Activated CD4-positive, alpha-beta T cell treated with anti-CD3 and anti-CD28 coated beads, Interleukin-2, Interleukin-6, amounts not matched to agents 100 ng/mL and 50 ng/mL, durations not matched to agents 16 hours and 8 hours (primary cell): ENCODE results near the gene RHEBL1.

ENCODE experiments used
- DNase-seq: peaks from one replicate; pipeline ENCODE4 v3.0.0-alpha.2; 2020

The RHEBL1 gene

GRCh38 chr12:49034286-49034622 lies 35.5 kb downstream of the RHEBL1 start:
- DNase-seq, result no peak

DNA sequence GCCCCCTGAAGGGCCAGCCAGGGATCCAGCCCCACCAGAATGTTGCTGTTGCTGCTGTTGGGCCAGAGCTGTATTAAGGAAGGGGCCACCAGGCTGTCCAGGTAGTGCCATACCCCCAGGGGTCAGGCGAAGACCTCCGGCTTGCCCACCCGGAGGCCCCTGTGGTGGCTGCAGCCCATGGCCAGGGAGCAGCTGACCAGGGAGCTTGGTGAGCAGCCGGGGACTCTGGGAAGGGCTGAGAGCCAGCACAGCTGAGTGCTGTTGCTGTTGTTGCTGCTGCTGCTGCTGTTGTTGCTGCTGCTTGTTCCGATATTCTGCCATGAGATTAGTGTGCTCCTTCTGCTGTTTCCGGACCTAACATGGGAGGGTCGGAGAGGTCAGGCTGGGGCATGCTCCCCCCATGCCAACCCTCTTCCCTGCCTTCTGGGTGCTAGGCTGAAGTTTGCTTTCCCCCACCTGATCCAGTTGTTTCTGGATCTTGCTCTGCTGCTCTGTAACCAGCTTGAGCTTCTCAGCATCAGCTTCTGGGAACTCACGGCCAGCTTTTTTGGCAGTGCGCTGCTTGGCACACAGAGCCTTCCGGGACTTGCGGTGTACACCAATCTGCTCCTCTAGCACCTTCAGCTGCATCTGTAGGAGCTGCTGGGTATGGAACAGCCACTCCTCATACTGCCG lies 36.0 kb downstream of the RHEBL1 start:
- DNase-seq, result no peak

- no peak for DNase-seq
These were observed 36.9 kb downstream of the RHEBL1 start for GRCh38 chr12:49032679-49033447.

DNA sequence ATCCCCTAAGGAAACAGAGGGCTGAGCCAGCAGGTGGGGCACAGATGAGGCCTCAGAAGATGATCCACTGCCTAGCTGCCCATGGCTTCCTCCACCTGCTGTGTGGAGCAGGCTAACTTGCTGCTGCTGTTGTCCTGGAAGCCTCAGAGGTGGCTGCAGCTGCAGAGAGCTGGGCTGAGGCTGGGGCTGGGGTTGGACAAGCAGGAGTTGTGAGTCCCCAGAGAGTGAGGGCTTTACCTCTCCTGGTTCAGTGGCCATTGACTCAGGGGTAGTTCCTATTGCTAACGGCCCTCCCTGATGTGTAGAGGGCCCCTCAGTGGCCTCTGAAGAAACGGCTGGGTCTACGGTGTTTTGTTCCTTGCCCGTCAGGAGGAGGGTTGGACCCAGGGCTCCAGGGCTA lies 37.5 kb downstream of the RHEBL1 start:
- no peak for DNase-seq

DNA sequence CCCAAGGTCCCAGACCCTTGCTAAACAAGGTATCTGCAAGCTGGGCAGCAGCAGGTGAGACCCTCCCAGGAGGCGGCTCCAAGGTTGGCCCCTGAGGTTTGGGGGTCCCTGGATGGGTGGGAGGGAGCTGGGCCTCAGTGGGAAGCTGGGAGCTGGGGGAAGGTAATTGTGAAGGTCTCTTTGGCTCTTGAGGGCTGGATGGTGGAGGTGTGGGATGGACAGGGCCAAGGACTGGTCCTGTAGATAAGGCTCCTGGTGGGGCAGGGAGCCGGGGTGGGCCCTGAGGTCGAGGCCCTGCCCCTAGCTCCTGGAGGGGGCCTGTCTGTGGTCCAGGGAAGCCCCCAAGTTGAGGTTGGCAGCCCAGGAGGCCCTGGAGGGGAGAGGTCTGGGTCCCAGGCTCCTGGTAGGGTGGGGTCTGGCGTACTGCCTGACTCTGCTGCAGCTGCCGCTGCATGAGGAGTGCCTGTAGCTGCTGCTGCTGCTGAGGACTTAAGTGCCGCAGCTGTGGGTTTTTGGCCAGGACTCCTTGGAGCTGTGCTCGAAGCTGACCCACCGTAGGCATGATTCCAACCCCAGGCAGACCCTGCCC lies 38.1 kb downstream of the RHEBL1 start:
- no peak for DNase-seq

DNA sequence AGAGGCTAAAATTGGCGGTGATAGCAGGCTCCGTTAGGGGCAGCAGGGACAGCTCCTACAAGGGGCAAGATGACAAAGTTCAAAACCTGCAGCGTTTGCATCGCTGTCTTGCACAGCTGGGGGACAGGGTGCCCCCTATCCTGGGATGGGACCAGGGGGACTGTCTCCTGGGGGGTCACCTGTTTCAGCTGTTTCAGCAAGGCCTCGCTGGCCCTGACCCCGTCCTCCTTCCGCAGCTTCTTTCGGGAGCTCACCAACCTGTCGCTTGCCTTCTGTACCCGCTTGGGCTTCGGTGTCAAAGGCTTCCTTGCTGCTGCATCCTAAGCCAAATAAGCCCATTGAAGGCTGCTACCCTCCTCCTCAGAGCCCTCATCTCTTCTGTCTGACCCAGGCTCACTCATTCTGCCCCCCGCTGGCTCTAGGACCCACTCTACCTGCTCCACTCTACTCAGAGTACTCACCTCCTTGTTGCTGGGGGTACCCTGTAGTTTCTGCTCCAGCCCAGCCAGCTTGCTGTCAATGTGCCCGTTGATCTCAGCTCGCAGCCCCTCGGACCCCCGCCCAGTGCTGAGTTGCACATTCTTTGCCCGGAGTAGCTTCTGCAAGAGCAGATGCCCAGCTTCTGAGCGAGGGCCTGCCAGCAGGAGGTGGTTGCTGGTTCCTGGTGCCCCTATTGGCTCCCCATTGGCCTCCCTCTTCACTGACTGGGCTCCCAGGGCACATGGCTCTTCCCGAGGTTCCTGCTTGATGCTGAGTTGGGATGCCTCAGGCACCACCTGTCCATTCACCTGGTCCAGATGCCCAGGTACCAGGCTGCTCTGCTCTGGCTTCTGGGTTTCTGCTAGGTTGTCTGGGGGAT lies 38.8 kb downstream of the RHEBL1 start:
- DNase-seq, result no peak

GRCh38 chr12:49030119-49030518 lies 39.7 kb downstream of the RHEBL1 start:
- no peak for DNase-seq

DNA sequence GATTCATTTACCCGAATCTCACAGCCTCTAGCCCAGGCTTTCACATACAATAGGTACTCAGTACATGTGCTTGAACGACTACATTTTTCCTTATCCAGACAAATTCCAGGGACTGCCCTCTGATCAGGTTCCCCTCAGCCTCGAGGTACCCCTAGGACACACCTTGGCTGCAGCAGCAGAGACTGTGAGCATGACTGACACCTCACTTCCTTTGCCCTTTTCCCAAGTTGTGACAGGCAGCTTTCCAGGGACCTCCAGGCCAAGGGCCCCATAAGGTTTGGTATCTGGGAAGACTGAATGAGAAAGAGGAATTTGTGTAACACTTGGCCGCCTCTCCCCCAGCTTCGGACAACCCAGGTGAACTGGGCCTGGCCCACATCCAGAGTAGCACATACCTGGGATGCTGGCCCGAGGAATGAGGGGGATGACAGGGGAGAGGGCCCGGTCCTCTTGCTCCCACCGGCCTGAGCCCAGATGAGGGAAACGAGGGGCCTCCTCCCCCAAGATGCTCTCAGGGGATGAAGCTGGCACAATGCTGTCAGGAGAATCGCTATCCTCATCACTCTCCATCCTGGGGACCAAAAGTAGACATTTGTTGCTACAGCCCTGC lies 41.0 kb downstream of the RHEBL1 start:
- no peak for DNase-seq

DNA sequence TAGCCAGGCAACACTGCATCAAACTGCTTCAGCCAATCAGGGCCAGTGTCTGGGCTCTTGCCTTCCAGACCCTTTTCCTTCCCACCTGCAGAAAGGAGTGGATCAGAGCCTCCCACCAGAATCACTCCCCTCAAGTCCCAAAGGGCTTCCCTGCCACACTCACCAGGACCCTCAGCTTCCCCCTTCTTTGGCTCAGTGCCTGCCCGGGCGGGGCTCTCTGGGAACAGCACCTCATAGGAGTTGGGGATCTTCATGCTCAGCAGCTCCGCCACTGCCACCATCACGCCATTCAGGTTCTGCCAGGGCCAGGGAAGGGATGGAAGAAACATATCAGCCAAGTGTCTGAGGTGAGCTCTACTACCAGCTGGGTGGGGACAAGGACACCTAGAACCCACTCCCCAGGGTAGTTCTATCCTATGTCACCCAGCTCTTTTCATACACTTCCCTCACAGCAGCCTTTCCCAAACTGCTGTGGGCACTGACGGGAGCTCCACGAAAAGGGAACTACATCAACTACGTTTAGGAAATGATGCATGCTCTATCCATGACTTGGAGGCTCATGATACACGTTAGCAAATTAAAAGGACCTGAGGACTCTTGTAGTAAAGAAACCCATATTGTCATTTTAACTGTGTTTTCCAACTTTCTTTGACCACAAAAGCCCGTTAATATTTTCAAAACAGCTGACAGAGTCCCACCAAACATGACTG lies 41.8 kb downstream of the RHEBL1 start:
- no peak for DNase-seq

GRCh38 chr12:49026678-49027480 lies 42.9 kb downstream of the RHEBL1 start:
- no peak for DNase-seq

GRCh38 chr12:49026101-49026500 lies 43.7 kb downstream of the RHEBL1 start:
- no peak for DNase-seq

DNA sequence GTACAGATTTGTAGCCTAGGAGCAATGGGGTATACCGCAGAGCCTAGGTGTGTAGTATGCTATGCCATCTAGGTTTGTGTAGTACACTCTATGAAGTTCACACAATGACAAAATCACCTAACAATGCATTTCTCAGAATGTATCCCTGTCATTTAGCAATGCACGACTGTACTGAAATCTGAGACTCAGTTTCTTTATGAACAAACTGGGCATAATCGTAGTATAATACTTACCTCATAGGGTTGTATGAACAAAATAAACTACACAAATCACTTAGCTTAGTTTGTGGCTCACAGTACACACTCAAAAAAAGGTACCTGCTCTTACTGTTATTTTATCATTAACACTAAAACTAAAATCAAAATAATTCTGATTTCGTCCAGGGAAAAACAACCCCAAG lies 44.3 kb downstream of the RHEBL1 start:
- peak; percentile 13 for DNase-seq

GRCh38 chr12:49024543-49024942 lies 45.2 kb downstream of the RHEBL1 start:
- no peak for DNase-seq

DNA sequence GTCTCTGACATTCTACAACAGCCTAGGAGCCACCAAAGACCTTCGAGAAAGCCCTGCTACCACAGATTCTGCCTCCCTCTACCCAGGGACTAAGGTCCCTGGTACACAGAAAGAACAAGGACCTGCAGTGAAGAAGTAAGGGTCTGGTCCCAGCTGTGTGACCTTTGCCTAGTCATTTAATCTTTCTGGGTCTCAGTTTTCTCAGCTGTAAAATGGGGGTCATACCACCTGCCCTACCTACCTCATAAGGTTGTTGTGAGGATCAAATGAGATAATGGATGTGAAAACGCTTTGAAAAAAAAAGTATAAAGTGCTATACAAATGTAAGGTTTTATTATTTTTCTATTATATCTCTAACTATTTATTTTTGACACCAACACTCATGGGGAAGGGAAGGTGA lies 46.0 kb downstream of the RHEBL1 start:
- DNase-seq, result no peak

GRCh38 chr12:49022558-49023178 lies 47.1 kb downstream of the RHEBL1 start:
- DNase-seq, result no peak

DNA sequence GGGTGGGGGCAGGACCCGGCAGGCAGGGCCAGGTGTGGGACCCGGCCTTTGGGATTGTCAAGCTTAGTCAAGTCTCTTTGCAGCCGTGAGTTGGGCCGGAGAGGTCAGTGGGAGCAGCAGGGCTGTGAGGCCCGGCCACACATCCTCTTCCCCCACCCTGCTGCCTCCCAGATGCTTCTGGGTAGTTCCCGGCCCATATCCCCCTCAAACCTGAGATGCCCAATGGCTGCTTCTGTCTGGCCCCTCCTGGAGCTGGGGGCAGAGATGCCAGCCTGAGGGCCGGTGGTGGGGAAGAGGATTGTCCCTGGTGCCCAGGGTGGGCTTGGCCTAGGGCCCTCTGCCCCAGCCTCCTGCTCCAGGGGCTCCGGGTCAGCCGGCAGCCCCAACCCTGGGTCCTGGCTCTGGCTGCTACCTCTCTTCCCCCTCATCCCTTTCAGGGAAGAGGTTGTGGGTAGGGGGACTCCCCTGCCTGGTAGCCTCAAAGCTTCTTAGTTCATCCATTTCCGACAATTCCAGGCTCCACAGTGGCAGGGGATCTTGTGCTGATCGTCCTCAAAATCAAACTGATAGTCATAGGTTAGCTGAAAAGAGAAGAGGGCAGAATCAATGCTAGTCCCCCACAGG lies 48.4 kb downstream of the RHEBL1 start:
- DNase-seq, result no peak

DNA sequence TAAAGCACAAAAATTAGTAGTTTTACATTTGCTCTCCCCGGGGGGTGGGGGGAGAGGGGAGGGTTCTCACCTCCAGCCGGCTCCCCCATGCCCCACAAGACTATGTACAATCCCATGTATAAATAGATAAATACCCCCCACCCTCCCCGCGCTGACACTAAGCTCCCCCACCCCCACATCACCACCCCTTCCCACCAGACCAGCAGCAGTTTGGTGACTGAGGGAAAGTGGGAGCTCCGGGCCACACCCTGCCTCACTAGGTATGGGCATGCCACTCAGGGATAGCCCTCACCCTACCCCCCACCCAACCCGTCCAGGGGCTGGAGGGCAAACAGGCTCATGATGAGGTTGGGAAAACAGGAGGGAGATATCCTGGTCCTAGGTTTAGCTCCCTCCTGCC lies 49.3 kb downstream of the RHEBL1 start:
- DNase-seq, result no peak

- peak; percentile 61 for DNase-seq
These were observed 50.1 kb downstream of the RHEBL1 start for GRCh38 chr12:49019443-49020324.

DNA sequence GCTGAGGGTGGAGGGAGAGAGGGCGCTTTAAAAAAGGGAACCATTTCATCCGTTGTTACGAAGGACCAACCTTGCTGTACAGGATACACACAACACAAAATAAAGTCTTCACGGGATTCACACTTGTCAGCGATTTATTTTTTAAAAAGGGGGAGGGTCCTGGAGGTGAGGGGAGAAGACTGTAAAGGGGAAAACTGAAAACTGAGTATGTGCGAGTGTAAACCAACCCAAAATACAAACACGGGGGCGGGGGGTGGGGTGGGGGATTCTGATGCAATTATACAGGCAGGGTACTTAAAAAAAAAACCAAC lies 50.7 kb downstream of the RHEBL1 start:
- no peak for DNase-seq
